Fibroblast of the aortic adventitia (primary cell): ENCODE measurements around the gene SCN2A. TPM values are rescaled to one million over a fixed set of nuclear protein-coding genes. Genes with fewer than 3 reads are reported as not detected.

Experiments used
- DNase-seq: peaks from one replicate; pipeline ENCODE4 v3.0.0-alpha.2; 2010; ENCODE audit warnings: low read depth
- H3K4me3 ChIP-seq: 2 replicates; pipeline ENCODE4 v1.5.1; 2011; ENCODE audit warnings: low read depth, mild to moderate bottlenecking, control low read depth, low read length, moderate library complexity
- CTCF ChIP-seq: IDR thresholded peaks from 2 replicates; pipeline ENCODE4 v1.5.1; 2011; ENCODE audit warnings: mild to moderate bottlenecking, low read length, control low read depth, inconsistent platforms; ENCODE audit not compliant: insufficient read depth
- total RNA-seq: library from RNA; depleted of rRNA; stranded (reverse); fragments of >200 nt; gene quantifications from 2 replicates; pipeline ENCODE4 v1.2.3, GENCODE V29; 2012; ENCODE audit warnings: low replicate concordance

The SCN2A gene
- total RNA-seq = 16.7 and 18.5 TPM in 2 replicates

GRCh38 chr2:165239230-165239629 is at the start of gene SCN2A:
TSS of gene SCN2A (plus strand) at chr2:165239414. CDS start at chr2:165295824, 56,410 bp downstream.
- H3K4me3 ChIP-seq = no peak within 1 kb of the TSS
- DNase-seq = peak; percentile 82
- TF ChIP-seq CTCF = peak; percentile 63

DNA sequence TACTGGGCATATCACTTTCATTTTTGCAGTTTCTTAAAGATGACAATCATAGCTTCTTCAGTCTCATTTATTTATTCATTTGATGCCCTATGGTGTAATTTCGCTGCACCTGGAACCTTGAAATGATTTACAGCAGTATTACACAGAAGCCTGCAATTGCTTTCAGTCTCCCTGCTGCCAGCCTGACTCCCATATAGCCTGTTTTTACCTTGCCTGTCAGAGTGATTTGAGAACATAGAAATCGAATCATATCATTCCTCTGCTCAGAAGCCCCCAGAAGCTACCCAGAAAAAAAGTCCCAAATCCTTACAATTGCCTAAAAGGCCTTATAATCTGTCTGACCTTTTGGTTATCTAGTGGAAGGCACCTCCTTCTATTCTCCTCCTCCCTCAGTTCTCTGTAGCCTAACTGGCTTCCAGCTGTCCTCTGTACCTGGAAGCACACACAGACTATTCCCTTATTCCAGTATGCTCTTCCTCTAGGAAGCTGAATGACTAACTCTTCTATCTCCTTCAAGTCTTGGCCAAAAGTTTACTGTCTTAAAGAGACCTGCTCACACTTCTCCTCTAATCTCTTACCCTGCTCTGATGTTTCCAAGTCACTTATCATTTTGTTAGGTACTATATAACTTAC is 48.0 kb upstream of the SCN2A start:
- H3K4me3 ChIP-seq = no peak overlapping the region
- no peak for TF ChIP-seq CTCF
- DNase-seq = no peak

DNA sequence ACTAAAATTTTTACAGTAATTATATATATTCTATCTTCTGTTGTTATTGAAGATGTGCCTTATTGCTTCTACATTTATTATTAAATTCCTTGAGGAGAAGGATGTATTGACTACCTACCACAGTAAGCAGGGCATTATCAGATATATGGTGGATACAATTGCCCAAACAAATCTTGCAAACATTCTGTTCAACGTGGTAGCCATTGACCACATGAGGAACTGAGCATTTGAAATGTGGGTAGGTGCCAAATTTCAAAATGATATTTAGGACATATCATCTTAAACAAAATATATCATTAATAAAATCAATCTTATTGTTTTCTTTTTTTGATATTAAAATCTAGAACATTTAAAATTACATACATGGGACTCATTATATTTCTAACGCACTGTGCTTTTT is 46.5 kb upstream of the SCN2A start:
- H3K4me3 ChIP-seq = no peak overlapping the region
- no peak for TF ChIP-seq CTCF
- no peak for DNase-seq

- DNase-seq = no peak
- H3K4me3 ChIP-seq = no peak overlapping the region
- TF ChIP-seq CTCF = no peak
Observed at GRCh38 chr2:165193178-165193777, 45.9 kb upstream of the SCN2A start.

- no peak for DNase-seq
- no peak for TF ChIP-seq CTCF
- H3K4me3 ChIP-seq = no peak overlapping the region
Observed at GRCh38 chr2:165196411-165196810, 42.8 kb upstream of the SCN2A start.

DNA sequence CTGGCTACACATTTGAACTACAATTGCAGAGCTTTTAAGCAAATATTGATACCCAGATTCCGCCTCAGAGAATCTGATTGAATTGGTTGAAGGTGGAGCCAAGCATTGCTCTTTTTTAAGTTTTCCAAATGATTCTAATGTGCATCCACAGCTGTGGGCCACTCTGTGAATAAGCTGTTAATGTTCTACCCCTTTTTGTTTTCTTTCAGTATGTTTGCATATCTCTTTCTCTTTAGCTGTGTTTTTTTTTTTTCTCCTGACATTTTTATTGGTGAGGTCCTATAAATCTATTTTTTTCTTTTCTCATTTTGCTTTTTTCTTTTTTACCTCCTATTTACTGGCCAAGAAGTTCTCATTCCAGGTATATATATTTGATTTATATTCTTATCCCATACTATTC is 41.9 kb upstream of the SCN2A start:
- no peak for TF ChIP-seq CTCF
- H3K4me3 ChIP-seq = no peak overlapping the region
- no peak for DNase-seq

DNA sequence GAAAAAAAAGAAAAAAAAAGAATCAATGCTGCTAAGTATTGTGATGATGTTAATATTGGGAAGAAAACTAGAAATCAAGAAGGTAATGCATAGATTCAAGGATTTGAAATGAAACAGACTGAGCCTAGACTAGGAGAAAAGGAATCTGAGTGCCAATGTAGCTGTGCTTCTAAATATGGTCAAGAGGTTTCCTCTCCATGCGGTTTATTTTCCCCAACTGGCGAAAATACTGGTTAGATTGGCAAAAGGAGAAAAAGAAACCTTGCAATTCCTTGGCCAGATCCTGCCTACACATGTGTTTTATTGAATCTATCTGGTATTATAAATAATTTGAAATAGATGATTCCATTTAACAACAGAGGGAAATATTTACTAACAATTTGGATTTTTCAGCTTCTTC is 41.0 kb upstream of the SCN2A start:
- DNase-seq = peak; percentile 21
- no peak overlapping the region for H3K4me3 ChIP-seq
- TF ChIP-seq CTCF = no peak
